ENCODE measurements around the gene ZCCHC24.

Gene ZCCHC24

DNA sequence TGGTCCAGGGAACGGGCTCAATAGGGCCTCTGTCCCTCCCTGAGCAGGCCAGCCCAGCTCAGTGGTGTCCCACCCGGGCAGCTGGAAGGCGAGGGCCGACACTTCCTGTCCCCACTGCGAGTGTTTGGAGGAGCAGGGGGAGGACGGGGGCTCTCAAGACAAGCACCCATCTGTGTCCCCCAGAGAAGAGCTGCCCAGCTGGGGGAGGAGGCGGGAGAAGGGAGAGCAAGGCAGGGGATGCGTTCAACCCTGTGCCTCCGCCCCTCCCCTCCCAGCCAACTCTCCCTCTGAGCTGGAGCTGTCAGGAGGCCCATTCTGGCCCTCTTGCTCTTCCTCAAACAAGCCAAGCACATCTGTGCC lies 35.7 kb downstream of the ZCCHC24 start:
- peak; percentile 97 to 98 for DNase-seq

DNA sequence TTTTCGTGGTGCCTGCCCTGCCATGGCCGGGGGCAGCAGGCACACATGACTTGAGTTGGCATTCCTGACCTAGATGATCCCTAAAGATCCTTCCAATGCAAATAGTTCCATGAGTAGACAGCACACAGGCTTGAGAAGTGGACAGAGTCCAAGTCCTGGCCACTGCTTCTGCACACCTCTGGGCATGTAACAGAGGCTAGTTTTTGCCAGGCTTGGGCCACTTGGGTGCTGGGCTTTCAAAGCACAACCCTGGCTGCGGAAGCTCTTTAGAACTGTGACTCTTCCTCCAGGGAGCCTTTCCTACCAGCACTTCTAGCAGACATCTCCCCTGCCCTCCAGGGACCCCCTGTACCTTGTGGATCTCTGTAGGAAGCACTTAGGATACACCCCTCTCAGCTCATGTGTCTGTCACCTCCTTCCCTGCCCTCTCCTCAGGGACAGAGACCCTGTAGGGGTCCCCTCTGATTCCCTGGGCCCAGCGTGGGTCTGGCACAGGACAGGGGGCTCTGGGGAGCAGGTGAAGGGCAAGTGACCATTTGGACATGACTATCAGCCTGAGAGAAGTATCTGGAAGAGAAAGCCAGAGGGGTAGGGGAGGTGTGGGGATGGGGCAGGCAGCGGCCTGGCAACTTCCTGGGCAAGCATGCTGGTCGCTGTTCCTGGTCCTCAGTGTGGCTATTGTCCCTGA lies 36.2 kb downstream of the ZCCHC24 start:
- no peak for DNase-seq

DNA sequence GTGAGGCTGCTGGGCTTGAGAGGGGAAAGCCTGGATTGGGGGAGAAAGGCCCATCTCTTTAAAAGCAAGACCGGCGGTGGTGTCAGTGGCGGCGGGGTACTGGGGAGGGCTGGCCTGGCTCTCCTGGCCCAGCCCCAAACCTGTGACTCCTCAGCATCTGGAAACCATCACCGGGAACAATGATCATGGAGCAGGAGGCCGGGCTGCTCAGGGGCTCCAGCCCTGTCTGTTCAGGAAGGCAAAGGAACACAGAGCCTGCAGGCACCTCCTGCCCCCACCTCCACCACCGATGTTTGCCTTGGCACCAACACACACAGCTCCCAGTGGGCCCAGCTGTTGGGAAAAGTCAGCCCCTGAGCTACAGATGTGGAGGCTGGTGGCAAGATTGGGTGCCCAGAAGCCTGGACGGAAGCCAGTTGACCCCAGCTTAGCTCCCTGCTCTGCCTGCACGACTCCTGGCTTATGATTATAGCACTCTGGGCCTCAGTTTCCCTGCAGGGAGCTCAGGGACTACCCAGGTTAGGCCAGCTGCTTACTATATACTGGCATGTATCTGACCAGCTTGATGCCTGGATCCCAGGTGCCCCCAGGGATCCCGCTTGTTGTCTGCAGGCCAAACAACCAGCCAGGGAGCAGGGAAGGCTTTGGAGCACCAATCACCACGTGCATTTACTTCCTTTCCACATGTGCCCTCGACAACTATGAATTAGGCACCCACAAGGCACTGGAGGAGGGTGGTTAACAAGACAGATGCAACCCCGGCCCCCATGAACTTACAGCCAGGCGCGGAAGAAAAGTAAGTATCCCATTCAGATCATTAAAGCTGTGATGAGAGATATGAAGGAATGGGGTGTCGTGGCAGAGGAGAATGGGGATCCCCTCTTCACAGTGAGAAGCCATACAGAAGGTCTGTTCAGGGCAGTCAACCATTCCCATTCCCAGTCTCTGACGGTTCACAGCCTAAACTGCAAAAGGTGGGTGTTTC lies 37.3 kb downstream of the ZCCHC24 start:
- DNase-seq: no peak

DNA sequence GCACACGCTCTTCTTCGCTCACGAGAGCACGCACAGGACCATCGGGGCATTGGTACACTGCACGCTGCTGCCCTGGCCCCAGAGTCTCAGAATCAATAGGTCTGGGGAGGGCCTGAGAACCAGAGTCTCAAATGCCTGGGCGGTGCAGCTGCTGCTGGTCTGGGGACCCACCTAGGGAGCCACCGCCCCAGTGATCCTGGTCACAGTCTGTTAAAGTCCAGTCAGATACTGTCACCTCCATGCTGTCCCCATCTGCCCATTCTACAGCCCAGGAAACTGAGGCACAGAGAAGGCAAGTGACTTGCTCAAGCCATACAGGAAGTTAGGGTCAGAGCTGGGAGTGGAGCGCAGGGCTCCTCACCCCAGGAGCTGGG lies 38.0 kb downstream of the ZCCHC24 start:
- no peak for DNase-seq

DNA sequence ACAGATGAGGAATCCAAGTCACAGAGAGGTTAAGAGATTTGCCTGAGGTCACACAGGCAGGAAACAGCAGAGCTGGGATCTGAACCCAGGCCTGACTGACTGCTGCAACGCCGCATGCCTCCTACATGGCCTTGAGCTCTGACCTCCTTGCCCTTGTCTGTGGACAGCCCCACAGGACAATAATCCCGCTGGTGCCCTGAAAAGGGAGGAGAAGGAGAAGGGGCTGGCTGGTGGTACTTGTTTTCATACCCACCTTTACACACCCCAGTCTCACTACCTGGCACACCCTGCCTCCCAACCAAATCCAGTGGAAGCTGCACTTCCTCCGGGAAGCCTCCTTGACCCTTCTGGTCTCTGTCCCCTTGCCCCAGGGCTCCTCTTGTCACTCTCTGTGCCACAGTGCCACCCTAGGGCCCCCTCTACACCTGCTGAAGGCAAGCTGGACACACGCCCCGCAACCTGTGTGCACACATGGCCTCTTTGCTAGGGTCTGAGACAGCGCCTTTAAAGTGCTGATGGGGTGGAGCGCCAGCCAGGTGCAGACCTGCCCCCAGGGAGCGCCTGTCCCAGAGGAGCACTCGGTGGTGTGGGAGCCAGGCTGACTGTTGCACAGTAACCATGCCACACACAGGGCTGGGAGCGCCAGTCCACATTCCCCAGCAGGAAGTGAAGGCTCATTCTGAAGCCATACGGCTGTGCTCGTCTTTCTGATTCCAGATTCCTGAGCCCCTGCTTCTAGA lies 38.6 kb downstream of the ZCCHC24 start:
- no peak for DNase-seq

DNA sequence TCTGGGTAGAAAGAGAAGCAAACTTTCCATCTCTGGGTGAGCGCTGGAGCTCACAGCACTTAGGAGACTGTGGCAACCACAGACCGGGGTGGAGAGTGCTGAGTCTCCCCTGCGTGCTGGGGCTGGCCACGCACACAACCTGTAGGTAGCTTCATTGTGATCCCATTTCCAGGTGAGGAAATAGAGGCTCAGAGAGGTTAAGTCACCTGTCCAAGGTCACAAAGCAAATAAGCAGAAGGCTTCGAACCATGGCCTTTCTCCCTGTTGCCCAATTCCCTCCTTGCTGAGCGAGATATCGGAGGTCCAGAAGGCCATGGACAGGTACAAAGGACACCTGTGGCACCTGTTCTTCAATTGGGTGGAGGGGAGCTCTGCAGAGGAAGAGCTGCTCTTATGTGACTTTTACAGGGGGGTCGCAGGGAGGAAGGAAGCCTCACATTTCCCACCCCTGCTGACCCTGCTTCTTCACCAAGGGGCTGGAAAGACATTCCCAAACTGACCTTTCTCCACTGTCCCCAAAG lies 39.4 kb downstream of the ZCCHC24 start:
- DNase-seq: no peak

DNA sequence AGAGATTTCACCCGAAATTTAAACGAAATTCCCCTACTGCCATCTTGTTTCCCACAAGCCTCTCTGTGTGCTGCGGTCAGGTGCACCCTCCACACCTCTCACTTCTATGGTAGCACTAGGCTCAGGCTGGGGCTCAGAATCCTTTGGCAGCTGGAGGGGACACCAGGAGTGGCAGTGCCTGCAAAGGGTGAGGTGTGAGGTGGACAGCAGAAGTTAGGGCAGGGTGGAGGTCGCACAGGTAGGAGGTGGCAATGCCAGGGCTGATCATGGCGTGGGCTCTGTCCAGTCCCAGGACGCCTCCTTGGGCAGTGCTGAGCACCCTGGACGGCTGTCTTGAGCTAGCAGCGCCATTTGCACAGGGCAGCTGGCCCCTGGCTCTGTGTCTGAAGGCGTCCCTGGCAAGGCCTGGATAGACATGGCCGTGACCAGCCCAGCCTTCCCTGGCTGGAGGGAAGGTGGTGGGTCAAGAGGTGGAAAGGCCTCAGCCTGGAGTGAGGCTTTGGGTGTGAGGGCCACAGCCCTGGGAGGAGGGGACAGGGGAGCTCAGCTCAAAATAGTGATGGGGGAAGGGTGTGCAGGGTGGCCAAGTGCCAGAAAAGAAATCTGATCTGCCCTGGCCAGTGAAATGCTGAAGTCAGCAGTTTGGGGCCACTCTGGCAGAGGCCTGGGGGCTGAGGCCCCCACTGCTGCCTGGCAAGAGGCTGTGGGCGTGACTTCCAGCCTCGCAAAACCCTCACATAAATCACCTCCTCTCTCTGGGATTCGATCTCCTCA lies 40.0 kb downstream of the ZCCHC24 start:
- no peak for DNase-seq

DNA sequence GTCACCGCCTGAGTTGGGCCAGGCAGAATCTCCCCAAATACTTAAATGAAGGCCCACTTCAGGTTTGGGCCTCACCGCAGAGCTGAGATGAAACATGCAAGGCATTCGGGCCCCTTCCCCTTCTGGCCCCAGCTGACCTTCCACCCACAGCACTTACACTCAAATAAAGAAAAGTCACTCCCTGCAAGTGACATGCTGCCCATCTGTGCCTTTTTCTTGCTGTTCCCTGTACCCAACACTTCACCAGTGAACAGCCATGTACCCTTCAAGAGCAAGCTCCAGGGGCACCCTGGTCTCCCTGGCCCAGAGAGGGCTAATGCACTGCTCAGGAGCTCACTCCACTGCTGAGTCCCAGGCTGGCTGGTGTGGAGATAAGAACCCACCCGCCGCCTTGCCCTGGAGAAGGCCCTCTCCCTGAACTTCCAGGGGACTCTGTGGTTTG lies 40.7 kb downstream of the ZCCHC24 start:
- no peak for DNase-seq

DNA sequence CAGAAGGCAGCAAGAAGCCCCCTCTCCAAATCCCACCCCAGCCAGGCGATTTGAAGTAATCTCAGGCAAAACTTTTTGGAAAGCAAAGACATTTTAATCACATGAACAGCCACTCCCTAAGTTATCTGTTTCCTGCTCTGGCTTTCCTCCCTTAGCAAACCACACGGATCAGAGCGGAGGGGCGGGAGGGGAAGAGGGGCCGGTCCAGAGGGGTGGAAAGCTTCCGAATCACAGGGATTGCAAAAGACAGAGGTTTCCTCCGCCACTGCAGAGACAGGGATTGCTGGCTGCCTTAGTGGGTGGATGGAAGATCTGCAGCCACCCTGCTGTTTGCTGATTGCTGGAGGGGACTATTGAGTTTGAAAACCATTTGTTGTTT lies 41.2 kb downstream of the ZCCHC24 start:
- DNase-seq: no peak

DNA sequence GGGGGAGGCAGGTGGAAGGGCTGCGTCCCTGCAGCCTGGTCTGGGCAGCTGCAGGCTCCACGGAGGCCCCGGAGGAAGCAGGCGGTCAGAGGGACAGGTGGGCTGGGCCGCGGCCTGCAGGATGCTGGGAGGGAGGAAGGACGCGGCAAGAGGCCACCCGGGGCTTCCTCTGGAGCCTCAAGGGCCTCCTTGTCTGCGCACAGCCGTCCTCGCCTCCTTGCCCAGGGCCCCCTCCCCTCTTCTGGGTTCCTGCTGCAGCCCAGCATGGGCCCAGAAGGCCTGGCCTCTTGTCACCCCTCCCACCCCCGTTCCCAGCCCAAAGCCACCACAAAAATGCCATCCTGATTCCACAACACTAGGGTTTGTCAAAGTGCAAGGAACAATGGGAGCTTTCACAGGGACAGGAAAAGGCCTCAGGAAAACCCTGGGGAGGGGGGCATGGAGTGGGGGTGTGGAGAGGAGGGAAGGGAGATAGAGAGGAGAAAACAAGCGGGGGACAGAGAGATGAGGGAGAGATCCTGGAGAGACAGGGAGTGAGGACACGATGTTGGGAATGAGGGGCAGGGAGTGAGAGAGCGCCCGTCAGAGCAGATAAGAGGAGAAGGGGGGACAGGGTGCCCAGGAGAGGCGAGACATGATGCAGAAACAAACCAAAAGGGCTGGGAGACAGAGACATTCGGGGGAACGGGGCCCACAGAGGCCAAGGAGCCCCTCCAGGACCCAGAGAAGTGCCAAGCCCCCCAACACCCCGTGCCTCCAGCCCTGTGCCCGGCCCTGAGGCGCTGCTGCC lies 41.8 kb downstream of the ZCCHC24 start:
- DNase-seq: peak; percentile 79

DNA sequence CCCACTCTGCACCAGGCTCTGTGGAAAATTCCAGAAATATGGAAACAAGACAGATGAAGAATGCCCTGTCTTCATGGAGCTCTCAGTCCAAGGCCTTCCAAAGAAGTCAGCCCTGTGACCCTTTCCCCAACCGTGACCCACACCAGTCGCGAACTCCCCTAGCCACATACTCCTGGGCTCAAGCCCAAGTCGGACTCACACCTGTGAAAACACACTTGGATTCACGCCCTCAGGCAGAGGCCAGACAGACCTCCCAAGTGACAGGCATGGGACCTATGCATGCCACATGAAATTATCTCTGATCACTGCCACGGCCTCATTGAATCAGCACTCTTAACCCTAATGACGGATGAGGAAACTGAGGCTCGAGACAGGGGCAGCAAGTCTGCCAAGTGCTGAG lies 42.5 kb downstream of the ZCCHC24 start:
- no peak for DNase-seq

DNA sequence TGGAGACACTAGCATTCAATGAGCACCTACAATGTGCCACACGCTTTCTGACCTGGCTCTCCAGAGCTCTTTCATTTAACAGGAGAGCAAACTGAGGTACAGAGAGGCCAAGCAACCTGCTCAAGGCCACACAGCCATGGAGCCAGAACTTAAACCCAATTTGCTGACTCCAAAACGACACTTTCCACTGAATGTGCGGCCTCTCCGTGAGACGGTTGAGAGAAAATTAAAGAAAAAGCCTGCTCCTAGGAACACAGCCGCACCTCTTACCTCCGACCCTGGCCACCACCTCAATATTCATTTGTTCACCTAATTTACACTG lies 42.8 kb downstream of the ZCCHC24 start:
- DNase-seq: no peak

DNA sequence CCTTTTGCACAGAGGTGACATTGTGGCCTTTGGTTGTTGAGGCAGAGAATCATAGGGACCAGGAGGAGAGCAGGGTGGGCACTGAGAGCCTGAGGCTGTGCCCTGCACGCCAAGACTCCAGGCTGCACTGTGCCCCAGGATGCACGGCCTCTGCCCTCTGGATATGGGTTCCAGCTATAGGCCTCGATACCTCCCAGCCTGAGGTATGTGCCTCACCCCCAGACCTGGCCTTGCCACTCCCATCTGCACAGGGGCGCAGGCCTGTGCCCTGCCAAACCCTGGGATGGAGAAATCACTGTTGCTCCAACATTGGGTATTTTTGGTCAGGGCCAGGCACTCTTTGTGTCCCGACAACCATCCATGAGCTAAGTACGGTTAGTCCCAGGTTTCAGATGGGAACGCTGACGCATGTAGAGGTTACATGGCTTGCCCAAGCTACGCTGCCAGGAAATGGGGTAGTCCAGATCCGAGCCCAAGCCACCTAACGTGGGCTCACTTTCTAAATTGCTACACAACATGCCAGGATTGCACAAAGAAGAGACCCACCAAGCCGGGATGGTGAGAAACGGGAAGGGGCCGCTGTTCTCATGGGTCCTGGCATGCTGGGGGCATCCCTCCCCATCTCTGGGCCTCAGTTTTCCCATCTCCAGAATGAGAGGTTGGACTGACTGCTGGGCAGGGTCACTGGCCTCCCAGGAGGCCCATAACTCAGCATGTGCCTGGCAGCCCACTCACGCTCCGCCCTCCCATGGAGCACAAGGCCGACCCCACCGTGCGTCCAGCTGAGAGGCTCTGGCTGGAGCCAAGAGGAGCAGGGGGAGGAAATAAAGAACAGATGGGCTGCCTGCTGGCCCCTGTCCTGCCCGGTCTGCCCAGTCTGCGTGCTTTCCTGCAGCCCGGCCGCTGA lies 44.2 kb downstream of the ZCCHC24 start:
- peak in 1 of 2 donors; percentile 46 for DNase-seq

DNA sequence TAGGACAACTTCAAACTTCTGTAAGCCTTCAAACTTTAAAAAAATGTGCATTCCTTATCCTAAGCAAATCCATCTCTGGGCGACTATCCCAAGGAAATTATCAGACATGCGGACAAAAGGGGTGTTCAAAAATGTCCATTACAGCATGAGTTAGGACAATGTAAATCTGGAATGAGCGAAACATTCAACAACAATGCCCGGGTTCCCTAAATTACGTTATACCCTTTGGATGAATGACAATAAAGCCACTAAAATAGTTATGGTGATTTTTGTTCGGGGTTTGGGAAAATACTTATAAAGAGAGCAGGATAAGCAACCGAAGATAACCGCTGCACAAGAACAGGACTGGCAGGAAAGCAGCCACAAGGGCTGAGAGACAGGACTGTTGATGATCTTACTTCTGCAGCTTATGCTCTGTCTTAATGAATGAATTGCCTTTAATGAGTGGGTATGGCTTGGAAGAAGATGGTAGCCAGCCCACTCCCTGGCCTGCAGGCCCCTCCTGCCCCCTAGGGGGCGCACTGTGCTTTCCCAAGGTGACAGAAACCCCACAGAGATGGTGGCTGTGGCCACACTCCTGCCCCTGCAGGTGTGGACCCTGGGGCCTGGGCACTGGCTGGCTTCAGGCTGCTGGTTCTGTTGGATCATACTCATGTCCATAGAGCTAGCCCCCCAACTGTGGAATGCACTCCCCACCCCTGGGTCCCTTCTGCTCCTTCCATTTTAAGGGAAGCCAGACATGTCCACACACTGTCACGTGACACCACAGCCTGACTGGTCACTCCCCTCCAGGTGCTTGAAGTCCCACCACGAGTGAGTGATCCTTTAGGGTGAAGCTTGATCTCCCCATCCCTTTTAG lies 45.0 kb downstream of the ZCCHC24 start:
- peak in 1 of 2 donors; percentile 46 for DNase-seq

DNA sequence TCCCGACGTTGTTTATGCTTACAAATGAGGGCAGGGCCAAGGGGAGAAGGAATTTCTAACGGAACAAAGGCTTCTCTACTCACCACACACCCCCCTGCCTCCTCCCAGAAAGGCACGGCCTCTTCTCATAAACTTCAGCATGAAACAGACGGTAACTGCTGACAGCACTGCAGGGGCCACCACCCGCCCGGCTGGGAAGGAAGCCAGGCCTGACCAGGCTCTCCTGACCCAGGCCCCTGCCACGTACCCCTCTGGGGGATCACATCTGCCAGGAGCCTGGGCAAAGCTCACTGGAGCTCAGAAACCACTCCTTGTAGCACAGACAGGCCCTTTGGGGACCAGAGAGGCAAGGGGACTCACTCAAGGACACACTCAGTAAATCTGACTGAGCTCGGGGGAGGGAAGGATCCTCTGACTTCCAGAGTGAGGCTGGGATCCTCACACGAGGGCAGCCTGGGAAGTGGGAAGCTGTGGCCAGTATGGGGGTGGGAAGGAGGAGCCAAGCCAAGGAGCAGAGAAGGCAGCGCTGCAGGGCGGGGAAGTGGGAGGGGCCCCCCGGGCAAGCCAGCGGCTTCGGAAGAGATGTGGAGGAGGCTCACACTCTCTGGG lies 46.1 kb downstream of the ZCCHC24 start:
- peak; percentile 46 to 66 for DNase-seq

DNA sequence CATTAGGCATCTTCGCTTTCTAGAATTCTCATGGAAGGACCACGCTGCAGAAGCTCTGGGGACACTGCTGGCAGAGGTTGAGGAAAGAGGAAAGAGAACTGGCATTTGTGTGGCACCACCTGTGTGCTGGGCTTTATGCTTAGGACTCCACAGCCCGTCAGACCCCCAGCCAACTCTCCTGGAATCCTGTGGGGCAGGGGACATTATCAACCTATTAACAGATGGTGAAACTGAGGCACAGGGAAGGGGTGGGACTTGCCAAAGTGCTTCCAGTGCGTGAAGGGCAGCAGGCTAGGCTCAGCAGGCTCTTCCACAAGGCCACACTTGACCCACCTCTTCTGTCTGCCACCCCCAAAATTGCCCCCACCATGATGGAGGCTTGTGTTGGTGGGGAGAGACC lies 46.8 kb downstream of the ZCCHC24 start:
- no peak for DNase-seq

DNA sequence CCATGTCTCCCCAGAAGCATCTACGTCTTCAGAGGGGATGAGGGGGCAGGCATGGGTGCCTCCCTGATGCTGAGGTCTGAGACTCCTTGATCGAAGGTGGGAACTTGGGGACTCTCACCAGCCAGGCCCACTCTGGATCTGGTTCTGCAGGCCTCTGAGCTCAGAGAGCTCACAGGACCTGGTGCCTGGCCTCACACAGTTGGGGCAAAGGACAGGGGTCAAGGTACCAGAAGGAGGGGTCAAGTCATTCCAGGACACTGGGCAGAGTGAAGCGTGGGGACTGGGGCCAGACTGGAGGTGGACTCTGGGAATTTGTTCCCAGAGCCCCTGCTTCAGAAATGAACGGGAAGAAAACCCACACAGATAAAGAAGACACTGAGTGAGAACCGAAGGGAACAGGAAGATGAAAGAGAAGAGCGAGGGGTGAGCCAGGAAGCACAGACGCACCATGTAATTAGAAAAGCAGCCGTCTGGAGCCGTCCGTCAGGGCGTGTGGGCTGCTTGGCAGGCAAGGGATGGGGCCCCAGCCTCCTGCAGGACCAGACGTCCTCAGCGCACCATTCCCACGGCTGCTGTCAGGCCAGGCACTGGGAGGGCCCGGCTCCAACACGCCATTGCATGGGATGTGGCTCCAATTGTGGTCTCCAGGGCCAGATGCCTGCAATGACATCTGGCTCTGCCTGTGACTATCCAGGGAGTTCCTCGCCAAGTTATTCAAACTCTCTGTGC lies 47.7 kb downstream of the ZCCHC24 start:
- DNase-seq: no peak

DNA sequence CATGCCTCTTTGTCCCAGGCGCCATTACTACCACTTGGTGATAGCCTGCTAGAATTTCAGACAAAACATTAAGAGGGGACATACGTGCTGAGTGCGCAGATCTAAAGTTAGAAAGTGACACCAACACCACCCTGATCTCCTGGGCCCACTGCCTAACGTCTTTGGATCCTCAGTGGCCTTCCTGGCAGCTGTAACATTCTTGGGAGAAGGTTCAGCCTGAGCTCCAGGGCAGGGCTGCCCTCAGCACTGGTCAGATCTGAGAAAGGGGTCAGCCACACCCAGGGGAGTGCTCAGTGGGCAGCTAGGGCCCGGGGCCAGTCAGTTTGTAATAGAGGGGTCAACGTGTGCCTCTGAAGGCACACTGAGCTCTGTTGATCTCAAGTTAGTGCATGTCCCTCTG lies 48.4 kb downstream of the ZCCHC24 start:
- DNase-seq: no peak
